ENCODE data around the gene UQCC2.

The UQCC2 gene

DNA sequence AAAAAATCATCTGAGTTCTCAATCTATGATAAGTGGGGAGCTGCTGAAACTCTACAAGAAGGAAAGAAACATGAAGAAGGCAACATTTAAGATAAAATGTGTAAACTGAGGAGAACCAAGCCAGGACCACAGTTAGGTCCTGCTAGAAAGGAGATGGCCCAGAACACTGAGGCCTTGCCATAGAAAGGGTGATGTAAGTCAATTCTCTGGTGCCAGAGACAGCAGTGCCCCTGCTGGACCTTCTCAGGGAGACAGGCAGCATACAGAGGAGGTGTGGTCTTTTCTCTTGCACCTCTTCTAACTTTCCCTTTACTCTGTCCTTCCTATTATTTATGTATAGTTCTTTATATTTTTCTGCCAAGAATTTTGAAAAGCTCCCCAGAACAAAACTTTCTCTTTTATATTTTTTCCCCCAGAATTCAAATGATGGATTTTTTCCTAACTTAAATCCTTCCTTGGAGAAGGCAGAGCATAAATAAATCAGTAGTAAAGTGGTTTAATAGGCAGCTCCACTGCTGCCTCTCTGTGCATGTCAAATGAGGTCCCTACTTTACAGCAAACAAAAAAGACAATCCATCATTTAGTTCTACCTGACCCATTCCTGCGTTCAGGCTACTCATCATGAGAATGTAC, 9.0 kb downstream of the UQCC2 start:
- DNase-seq, result peak; percentile 36

DNA sequence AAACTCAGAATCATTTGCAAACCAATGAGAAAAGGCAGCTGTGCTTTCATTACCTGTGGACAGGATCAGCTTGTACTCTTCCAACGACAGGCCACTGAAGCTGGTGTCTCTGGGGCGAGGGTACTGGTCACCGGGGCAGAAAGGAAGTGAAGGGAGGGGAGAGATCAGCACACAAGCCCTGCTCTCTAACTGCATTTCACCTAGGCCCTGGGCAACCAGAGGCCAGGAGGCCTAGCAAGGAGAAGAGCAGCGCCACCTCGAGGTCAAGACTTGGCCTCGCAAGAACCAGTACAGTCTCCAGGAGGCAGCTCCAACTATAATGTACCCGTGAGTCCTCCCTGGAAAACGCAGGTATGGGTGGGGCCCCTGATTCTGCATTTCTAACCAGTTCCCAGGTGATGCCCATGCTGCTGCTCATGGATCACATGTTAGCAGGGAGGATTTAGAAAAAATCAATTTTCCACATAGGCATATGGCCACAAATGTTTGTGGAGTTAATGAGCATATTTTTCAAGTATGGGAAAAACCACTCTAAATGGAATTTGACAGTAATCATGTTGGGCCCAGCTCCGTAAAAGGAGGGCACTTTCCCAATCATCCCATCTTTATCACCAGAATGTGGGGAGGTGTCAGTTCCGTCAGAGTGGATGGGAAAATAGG, 11.0 kb downstream of the UQCC2 start:
- DNase-seq, result peak; percentile 36

DNA sequence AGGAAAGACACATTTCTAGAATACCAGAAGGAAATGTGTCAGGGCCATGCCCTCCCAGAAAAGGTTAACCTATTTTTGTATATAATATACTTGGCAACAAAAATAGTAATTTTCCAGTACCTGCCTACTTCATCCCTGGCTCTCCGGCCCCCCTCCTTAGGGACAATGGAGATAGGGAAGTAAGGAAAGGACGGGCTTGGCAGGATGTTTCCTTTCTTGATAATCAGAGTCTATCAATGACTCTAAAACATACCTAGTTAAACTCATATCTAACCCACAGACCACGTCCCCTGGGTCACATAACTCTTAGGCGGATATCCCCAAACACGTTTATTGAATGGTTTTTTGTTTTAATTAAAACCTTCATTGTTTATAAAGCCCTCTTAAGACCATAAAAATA, 11.8 kb downstream of the UQCC2 start:
- DNase-seq, result no peak

DNA sequence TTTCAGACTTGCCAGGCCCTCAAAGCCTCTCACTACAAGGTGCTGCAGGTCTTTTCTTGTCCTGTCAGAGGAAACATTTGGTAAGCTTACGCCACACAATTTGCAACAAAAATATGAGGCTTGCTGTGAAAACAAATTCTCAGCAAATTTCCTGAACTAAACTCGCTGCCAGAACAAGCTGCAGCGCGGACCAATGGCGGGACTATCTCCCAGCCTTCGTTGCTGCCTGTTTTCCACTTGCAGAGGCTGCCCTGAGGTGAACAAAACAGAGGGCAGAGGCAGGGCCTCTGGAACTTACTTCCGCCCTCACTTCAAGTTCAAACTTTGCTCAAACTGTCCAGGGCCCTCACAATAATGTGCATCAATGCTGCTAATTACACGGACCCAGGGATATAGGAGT, 12.4 kb downstream of the UQCC2 start:
- no peak for DNase-seq

DNA sequence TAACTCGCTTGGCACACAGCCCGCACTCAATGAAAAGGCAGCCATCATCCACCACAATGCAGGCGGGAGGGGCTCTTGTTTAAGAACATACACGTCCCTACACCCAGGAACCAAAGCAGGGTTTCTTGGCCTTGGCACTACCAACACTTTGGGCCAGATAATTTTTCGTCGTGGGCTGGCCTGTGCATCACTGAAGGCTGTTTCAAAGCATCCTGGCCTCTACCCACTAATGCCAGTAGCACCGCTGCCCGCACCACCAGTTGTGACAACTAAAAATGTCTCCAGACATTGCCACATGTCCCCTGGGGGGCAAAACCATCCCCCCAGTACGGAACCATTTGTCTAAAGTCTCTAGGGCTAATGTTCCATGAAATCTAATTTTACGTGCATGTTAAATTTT, 13.0 kb downstream of the UQCC2 start:
- DNase-seq, result no peak

DNA sequence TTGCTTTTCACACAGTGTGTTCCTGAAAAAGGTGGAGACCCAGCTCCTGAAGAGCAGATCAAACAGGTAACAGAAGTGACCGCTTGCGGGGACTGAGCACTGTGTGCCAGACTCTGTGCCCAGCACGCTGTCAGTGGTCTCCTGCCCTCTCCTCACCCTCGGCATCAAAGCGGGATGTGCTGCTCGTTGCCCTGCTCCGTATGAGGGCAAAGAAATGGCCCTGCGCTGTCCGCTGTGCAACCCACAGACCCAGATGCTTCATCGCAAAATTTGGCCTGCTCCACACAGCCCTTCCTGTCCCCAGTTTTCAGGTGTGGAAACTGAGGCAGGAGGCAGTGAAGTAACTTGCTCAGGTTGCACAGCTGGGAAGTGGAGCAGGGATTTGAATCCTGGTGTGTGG, 13.7 kb downstream of the UQCC2 start:
- no peak for DNase-seq

DNA sequence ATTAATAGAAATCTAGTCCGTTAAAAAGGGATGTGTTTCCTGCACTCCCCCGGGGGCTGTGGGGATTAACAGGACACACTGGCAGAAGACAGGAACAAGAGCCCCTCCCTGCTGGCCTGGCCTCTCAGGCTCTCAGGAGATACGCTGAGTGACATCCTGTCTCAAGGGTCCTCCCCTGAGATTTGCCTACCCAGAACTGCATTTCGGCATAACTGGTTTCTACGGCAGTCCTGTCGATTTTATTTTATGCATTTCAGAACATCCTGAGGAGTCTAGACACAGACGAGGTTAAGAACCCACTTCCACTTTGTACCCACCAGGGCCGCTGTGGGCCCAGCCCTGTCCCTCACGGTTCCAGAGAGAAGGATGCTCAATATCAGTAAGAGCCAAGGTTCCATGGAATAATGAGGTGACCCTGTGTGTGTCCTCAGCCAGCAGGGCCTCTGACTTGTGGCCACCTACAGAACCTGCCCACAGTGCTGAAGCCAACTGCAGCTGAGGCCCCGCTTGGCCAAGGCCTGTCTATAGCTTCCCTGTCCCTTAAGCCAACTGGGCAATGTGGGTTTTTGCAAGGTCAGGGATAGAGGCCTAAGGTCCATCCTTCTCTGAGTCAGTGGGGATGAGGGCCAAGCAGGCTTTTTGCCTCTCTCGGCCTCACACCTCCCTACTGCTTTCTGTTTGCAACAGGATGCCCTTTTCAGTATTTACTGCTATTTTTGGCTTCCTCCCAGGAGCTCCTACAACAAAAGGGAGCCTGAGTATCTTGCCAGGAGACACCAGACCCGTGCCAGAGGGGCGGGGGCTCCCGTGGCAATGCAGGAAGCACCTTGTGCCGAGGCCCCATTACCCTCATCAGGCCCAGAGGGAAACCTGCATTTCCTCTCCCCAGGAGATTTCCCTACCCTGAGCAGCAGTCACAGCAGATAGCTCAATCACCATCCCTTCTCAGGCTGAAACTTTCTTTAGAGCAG, 14.7 kb downstream of the UQCC2 start:
- peak; percentile 61 for DNase-seq

DNA sequence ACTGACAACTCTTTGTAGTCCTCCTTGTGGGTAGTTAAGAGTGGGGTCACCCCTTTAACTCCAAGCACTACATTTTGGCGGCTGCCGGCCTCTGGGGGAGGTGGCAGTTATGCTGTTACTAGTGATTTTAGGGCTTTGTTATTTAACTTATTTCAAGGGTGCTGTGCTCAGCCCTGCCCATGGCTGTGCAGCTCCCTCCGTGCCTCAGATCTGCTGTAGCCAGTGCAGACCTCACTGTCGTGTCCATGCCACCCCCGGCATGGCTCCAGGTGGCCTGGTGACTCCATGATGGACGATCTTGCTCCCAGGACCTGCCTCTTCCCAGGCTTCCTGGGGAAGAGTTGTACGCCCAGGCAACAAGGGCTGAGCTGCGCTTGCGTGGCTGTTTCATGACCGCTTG, 15.4 kb downstream of the UQCC2 start:
- DNase-seq, result no peak

DNA sequence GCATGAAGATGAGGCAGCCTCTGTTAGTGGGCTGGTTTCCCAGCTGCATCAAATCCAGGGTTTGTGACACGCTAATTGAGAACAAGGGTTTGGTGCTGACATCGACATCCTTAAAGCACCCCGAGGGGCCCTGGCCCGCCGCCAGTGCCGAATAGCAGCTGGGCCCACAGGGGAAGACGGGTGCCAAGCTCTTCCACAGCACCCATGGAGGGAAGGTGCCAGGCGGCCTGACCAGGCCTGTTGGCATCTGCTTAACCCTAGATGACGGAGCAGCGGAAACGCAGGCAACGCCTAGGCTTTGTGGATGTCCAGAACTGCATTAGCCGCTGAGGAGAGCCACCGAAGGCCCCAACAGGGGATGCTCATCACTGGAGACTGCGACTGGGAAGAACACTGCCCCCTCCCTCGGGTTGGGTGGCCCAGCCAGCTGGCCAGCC, 16.0 kb downstream of the UQCC2 start:
- no peak for DNase-seq

DNA sequence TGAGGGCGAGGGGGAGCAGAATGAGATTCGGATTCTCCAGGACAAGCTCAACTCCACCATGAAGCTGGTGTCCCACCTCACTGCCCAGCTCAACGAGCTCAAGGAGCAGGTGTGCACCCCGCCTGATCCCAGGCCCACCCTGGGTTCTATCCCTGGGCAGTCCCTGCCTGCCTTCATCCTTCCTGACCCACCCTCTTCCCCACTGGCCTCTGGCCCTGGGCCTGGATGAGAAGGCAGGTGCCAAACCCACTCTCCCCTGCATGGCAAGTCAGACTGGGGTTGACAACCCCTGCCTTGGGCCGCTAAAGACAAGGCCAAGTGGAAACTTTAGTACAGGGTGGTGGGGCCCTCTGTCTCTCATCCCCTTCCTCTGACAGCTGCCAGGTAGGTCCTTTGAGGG, 16.5 kb downstream of the UQCC2 start:
- DNase-seq, result no peak

DNA sequence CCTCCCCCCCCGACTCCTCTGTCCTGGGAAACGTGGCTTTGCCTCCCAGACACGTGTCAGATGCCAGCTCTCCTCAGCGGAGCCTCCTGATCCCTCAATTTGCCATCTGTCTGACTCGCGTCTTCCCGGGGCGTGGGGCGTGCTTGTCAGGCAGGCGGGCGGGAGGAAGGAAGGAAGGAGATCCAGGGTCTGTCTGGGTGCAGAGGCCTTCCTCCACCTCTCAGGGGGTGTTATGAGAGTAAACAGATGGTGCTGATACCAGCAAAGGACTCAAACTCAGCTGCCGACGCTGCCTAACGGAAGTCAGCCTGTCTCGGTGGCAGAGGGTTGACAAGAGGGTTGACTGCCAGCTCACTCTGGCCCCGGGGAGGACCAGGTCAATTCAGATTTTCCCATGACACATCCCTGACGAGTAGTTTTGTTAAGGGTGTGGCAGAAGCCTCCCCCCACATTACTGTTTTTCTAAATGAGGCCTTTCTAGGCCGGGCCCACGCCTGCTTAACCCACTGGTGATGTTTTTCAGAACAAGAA, 17.0 kb downstream of the UQCC2 start:
- no peak for DNase-seq

DNA sequence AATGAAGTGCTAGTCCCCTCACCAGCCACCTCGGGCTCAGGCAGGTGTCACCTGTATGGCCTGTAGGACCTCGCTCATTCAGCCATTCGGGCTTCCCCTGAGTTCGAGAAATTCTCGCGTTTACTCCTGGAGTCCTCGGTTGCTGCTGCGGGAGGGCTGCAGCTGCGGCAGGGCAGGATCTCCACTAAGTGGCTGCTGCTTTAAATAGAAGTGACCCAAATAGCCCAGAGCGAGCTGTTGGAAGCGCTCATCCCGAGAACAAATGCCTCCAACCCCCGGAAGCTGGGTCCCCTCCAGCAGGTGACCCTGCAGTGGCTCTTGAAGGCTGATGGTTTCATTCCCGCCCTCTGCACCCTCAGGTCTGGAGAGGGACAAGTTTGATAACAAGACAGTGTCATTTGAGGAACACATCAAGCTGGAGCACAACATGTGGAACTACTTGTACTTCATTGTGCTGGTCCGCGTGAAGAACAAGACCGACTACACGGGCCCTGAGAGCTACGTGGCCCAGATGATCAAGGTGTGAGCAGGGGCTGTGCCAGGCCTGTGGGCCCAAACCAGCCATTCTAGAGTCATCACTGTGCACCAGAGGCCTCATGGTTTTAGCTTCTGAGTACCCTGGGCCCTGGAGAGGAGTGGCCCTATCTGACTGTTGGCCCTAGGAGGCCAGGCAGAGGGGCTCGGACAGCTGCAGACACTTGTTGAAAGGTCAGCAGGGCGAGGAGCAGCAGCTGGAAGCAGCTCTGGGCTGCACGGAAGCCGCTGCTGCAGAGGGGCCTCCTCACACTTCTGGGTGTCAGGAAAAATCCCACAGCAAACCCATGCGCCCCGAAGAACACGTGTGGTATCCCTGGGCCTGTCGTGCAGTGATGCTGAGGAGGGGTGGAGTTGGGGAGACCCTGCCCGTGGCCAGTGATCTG, 18.1 kb downstream of the UQCC2 start:
- no peak for DNase-seq

DNA sequence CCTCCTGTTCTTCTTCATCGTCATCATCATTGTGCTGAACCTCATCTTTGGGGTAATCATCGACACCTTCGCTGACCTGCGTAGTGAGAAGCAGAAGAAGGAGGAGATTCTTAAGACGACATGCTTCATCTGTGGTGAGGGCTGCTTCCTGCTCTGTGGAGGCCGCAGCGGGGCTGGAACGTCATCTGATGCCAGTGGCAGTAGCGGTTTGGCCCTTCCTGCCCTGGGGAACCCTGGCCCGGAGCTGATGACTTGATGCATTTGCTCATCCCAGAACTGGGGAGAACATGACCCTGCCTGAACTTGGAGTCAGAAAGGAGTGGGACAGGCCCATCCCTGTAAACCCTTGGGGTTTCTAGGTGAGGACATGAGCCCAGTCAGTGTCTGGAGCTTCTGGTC, 18.7 kb downstream of the UQCC2 start:
- DNase-seq, result no peak

DNA sequence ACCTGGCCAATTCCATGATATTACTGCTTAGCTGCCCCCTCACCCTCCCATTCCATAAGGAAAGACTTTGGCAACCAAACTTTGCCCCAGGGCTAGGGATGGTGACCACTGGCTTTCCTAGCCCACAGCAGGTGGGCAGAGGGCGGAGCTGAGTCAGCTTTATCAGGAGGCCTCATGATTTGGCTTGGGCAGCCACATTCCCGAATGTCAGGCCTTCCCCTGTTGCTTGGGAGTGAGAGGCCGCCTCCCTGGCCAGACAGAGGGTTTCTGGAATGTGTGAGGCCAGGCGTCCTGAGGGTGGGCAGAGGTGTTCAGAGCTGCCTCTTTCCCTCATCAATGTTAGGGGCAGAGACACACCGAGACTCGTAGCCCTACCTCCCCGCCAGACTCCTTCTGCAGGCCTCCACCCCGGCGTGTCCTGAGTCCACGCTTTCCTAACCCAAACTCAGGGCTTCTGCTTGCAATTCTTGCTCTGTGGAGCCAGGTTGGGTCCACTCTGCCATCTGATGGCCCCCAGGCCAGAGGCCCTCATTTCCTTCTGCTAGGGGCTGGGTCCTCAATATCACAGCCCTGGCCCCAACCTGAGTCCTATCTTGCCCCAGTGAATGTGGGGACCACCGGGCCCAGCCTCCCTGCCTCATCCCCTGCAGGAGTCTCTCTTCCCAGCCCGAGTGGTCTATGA, 19.3 kb downstream of the UQCC2 start:
- no peak for DNase-seq

DNA sequence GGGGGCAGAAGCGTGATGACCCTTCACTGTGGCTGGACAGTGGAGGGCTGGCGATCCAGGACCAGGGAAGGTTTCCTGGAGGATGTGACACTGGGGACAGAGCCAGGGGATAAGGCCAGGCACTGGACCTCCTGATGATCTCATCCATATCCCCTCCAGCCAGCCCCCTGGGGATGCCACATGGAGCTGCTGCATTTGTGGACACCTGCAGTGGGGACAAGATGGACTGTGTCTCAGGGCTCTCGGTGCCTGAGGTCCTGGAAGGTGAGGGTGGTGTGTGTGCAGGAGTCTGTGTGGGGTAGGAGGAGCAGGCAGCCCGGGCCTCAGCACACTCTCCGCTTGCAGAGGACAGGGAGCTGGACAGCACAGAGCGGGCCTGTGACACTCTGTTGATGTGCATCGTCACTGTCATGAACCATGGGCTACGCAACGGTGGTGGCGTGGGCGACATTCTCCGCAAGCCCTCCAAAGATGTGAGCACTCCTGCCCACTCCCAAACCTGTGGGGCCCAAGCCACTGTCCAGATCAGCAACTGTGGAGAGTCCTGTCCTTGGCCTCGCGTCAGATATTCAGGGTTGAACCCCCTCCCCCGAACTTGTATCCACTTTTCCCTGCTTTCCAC, 19.9 kb downstream of the UQCC2 start:
- no peak for DNase-seq

DNA sequence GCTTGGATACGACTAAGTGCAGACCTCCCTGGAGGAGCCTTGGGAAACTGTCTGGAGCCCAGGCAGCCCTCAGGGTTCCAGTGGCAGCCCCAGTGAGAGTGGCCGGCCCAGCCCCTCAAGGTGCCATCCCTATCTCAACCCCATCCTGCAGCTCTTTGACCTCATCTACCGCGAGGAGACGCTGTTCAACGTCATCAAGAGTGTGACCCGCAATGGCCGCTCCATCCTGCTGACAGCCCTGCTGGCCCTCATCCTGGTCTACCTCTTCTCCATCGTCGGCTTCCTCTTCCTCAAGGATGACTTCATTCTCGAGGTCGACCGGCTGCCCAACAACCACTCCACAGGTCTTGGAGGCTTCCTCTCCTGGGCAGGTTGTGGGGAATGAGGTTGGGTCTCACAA, 20.7 kb downstream of the UQCC2 start:
- DNase-seq, result no peak

DNA sequence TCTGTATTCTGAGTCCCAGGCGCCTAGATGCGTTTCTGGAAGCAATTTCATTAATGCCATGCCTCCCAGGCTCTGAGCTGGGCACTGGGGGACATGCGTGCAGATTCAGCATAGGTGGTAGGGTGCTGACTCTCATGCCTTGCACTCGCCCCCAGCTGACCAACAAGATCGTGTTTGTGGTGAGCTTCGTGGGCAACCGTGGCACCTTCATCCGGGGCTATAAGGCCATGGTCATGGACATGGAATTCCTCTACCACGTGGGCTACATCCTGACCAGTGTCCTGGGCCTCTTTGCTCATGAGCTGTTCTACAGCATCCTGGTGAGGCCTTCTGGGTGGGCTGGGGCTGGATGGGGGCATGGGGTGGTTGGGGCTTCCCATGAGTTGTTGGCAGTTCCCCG, 21.6 kb downstream of the UQCC2 start:
- DNase-seq, result no peak

DNA sequence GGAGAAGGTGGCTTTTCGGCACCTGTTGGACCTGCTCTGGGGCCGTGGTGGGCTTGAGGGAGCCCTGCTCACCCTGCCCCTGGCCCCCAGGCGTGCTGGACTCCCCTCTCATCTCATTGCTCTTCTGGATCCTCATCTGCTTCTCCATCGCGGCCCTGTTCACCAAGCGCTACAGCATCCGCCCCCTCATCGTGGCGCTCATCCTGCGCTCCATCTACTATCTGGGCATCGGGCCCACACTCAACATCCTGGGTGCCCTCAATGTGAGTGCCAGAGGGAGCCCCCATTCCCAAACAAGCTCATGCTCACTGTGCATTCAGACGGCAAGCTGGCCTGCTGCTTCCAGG, 22.4 kb downstream of the UQCC2 start:
- DNase-seq, result no peak

DNA sequence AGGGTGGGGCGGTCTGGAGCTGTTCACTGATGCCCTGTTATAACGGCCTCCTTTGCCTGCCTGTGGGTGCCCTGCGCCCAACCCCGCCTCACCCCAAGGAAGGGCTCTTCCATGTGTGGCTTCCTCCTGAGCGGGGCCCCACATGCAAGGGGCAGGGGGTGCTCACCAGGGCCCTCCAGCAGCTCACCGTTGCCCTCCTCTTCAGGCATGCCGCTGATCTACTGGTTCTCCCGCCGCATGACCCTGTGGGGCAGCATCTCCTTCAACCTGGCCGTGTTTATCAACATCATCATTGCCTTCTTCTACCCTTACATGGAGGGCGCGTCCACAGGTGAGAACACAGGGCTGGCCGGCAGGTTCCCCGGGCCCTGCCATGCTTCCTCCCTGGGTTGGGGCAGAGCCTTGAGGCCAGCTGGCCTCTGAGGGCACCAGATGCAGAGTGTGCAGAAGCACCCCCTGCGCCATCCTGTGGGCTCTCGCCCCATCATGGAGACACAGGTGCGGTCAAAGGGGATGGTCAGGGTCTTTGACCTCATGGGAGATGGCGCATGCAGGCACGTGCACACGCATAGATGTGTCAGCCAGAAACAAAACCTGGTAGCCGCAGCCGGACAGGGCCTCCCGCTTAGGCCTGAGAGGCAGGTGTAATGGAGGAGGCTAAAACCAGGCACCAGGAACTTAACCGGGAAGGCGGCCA, 22.9 kb downstream of the UQCC2 start:
- no peak for DNase-seq

DNA sequence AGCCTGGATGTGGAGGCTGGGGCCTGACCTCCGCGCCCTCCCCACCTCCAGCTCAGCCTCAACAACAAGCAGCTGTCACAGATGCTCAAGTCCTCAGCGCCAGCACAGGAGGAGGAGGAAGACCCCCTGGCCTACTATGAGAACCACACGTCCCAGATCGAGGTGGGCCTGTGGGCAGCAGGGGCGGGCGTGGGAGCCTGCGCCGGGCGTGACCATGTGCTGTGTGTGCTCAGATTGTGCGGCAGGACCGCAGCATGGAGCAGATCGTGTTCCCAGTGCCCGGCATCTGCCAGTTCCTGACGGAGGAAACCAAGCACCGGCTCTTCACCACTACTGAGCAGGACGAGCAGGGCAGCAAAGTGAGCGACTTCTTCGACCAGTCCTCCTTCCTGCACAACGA, 23.5 kb downstream of the UQCC2 start:
- DNase-seq, result no peak

Data from NCI-H1436 (cell line).